Activated gamma-delta T cell treated with Interleukin-2 at 50 U/mL for 16 hours (primary cell): ENCODE results near the gene NOL6.
A peak's percentile ranks its signal among the peaks of the same experiment; 100 is the strongest.
"Not testable (repeated sequence)": the region's sequence is repeated elsewhere in the genome, so short reads cannot be mapped to it uniquely, and the experiment has no call there.

Experiments used
- DNase-seq: peaks from one replicate; pipeline ENCODE4 v3.0.0-alpha.2; 2020

Gene NOL6

DNA sequence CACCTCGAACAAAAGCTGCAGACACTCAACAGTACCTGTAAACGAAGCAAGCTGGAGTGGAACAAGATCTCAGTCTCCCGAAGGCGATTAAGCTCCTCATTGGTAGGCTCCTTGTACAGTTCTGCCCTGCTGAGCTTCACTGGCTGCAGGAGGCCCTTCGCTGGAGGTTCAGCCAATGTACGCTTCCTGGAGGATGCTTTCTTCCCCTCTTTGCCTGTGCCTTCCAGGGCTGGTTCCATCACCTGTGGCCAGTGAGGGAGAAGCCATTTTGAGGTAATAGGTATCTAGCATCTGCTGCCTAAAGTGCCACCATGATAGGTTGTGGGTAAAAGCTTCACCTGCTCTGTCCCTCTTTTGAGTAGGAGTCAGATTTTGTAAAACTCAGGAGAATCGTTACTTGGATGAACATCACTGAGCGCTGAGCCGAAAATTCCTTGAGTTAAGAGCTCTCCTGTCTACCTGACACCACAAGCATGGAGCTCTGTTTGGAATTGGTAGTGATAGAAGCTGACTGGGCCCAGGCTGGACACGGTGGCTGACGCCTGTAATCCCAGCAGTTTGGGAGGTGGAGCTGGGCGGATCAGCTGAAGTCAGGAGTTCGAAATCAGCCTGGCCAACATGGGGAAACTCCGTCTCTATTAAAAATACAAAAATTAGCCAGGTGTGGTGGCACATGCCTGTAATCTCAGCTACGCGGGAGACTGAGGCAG is 1.4 kb downstream of the NOL6 start:
- DNase-seq, result no peak

DNA sequence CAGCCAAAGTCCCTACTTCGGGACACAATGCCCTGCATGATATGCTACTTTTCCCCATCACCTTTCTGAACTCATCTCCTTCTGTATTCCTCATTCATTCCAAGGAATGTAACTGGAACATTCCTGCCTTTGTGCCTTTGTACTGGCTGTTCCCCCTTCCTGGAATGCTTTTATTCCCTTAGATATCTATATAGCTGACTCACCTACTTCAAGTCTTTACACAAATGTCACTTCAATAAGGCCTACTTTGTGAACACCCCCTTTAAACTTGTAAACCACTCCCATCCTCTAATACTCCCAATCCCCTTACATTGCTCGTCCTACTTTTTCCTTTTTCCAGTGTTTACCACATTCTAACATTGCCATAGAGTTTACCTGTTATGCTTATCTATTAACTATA is 2.4 kb downstream of the NOL6 start:
- DNase-seq, result no peak

DNA sequence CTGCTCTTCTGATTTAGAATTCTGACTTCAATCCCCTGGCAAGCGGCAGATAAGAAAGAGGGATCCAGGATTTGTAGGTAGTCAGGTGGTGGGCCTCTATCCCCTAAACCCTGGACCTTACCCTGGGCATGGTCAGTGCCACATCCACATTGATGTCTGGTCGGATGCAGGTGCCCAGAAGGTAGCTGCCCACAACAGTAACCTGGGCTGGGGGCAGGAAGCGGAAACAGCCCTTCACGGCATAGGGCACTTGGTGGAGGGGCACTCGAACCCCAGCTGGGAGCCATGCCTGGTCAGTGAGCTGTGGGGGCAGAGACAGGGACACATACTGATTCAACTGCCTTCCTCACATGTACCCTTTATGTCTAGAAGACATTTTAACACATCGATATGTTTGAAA is 3.8 kb downstream of the NOL6 start:
- no peak for DNase-seq

DNA sequence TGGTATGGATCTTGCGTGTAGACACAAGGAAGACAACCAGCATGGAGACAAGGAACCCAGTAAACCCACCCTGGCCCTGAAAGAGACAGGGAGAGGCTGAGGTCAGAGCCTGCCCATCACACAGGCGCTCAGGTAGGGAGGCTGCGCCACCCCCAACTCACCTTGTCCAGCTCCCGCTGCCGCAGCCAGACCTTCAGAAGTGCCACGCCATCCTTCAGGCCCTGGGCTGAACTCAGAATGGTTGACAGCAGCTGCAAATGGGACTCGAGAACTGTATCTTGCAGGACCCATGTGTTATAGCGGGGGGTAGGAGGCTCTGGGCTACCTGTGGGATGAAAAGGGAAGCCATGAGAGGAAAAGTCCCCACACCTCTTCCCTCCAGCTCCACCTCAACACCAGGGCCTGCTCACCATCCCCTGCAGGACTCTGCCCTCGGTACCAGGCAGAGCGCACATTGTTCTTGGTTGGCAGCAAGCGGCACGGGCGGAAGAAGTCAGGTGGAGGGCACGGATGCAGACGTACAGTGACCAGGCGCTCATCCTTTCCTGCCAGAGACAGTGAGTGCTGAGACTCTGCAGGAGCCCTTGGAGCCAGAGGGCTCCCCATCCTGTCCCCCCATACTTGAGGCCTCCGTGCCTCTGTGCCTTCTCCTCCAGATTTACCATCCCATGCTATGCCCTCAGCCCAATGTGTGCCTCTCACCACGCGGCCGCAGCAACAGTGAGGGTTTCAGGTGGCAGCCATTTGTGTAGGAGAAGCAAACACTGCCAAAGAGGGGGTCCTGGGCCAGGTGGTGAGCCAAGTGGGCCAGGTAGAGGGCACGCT is 4.7 kb downstream of the NOL6 start:
- DNase-seq, result no peak

DNA sequence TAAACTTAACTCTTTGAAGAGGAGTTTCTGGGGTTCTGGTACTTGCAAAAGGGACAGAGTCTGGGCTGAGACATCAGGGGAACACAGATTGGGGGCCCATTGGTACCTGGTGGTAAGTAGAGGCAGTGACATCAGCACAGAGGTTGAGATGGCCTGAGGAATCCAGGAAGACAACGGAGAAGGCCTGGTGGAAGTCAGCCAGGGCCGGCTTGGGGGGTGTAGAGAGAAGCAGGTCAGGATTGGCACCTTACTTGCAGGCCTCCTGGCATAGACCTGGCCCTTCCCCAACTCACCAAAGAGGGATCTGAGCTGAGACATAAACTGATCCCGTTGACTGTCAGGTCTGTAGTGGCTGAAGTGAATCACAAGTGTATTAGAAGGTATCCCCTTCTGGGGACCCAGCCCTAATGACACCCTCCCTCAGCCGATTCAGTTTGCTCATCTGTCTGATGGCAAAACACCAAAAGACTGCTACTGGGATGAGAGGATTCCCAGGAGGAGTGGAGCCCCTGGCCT is 5.5 kb downstream of the NOL6 start:
- no peak for DNase-seq

DNA sequence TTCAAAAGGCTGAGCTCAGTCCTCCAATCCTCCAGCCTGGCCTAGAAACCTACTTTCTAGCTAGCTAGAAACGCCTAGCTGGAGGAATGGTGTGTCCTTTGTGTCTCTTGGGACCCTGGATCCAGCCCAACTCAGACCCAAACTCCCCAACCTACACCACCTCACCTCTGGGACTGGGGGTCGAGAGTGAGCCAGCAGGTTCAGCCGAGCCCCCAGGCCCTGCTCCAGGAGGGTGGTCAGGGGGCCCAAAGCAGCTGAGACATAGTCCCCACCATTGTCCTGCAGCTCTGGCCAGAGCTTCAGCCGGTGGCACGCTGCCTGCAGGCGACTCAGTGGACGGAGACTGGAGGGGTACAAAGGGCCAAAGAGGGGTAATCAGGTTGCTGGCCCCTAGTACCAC is 6.2 kb downstream of the NOL6 start:
- no peak for DNase-seq

DNA sequence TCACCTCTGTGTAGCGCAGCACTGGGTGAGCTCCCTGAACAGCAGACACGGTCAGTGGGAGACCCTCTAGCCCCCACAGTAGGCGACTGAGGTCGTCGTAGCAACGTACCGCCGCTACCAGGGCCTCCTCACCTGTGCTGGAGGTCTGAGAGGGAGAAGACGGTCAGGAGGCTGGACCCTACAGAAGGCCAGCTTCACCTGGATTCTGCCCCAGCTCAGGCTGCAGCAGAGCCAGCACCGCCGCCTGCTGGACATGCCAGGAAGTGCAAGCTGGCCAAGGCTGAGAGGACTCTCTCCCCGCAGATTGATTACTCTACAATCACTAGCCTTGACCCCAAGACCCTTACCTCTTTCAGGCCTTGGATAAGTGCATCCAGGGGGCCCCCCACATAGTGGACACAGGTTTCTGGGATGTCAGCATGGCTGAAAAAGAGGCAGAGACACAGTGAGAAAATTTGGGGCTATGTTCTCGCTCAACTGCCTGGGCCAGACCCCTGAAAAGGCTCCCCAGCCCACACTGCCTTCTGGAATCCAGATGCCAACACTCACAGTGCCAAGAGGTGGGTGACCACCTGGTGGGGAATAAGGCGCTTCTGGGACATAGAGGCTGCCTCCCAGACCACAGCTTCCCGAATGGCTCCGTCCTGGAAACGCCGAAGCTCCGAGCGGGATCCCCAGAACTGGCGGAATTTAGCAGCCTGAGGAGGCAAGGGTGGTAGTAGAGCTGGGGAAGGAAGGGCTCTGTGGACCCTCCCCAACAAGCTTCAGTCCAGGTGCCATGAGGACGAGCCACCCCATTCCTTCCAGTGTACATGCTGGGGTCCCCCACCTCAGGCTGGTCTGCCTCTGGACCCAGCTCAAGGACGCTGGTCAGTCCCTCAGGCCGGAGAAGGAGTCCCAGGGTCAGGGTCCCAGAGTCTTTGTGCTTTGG is 6.9 kb downstream of the NOL6 start:
- DNase-seq, result peak; percentile 76

DNA sequence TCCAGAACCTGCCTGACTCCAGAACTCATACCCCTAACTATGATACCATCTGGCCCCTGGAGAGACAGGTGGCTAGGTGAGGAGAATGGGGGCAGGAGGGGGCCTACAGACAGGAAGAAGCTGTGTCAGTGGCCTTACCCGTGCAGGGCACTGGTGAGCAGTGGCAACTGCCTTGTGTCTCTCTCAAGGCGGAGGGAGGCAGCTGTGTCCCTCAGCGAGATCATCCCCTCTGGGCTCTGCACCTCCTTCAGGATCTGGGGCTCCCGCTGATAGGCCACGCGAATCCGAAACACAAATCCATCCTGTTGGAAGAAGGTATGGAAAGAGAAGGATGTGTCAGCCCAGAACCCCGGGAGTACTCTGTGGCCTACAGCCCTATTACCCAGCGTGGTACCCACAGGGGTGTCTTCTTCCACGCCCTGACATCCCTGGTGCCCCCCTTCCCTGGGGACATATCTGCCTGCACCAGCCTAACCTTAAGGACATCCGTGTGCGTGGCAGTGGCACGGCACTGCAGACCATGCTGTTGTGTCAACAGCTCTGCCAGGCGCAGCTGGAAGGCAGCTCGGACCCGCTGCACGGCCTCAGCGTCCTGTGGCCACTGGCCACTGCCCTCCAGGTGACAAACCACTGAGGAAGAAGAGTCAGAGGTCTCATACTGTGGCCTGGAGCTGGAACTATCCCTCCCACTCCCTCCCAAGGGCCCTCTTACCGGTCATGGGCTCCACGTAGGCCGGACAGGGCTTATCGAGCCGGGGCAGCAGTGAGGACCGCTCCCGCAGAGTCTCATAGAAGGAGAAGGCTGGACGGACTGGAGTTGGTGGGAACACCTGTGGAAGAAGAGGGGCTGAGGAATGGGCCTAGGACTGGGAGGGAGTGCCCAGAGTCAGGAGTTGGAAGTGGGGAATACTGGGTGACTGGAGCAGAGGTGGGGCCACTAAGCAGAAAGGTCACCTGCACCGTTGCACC is 7.8 kb downstream of the NOL6 start:
- no peak for DNase-seq

DNA sequence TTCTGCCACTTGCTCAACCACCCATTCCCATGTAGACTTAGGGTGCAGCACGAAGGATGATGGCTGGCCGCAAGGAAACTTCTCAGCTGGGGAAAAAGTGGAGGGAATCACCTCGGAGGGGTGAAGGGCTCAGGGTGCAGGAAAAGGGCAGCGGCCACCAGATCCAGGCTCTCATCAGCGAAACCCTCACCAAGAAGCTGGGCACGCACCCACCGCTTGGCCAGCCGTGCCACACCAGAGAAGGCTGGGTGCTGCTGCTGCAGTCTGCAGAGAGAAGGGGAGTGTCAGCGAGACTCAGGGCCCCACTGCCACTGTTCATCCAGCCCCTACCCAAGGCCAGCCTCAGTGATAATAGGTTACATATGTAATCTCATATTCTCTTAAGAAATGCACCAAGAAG is 8.6 kb downstream of the NOL6 start:
- no peak for DNase-seq

DNA sequence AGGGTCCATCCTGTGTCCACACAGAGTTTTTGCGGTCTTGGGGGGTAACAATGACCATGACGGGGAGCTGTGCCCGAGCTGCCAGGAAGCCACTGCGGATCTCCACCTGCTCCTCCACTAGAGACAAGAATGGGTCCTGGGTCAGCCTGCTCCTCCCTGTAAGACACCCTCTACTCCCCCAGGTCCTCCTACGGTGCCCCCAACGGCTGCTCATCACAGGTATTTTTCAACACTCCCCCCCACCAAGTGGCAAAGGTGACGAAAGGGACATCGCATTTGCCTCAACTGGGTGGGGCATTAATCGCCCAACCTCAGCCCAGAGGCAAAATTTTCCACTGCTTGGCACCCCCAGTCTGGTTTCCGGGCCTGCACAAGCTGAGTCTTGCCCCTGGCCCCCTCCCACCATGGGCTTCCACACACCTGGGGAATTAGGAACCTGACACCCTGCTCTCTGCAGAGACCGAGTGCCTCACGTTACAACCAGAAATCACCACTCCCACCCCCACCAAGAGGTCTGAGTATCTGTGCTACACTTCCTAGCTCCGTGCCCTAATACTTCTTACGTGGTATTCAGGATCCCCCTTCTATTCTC is 9.6 kb downstream of the NOL6 start:
- DNase-seq, result no peak

DNA sequence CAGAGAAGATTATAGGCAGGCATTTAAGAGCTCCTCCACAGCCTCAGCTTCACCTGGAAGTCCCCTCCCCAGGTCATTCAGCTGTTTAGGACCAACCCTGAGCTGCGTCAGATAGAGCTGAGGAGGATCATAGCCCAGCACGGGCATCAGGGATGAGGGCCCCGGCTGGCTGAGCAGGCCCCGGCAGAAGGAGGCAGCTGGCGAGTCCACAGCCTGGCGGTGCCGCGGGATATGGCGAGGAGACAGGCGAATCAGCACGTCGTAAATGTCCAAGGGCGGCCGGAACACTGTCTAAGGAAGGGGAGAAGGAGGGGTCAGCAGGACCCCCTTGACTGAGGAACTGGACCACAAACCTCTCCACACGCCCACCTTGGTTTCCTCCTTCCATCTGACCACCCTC is 10.6 kb downstream of the NOL6 start:
- DNase-seq, result no peak

DNA sequence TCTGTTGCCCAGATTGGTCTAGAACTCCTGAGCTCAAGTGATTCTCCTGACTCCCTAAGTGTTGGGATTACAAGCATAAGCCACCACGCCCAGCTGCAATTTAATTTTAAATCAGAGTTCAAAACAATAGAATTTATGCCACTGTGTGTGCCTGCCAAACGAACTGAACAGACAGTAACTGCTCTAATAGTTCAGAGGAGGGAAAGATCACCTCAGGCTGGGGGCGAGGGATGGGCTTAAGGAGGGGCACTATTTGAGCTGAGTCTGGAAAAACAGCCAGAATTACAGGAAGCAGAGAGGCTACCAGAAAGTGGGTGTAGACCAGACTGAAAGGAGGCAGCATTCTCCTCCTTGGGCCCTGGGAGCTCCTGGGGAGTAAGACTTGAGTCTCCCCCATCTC is 12.2 kb downstream of the NOL6 start:
- no peak for DNase-seq

DNA sequence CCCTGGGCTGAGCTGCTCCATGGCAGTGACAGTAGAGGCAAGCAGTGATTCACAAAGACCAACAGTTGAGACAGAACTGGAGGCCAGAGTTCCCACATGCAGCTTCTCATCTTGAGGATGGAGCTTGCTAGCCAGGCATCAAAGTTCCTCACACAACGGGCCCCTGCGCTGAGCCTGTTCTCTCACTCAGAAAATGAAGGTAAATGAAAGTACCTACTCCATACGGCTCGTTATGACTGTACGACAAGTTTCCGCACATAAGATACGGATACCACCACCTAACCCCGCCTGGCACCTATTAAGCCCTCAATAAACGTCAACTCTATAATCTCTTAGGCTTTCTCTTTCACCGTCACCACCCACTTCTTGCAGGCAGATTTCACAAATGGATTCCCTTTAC is 12.9 kb downstream of the NOL6 start:
- no peak for DNase-seq

DNA sequence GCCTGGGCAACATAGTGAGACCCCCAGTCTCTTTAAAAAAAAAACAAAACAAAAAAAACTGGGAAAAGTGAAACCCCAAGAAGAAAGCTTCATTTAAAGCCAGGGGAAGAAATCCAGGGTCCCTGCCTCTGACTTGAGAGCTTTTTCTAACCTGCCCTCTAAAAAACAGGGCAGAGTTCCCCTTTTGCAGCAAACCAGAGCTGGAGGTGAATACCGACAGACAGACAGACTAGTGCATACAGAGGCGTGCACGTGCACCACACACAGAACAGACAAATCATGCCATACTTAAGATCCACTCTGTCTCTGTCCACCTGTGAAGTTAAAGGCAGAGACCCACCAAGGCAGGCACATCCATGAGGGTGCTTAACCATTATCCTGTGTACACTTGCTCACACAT is 14.6 kb downstream of the NOL6 start:
- DNase-seq, result no peak

DNA sequence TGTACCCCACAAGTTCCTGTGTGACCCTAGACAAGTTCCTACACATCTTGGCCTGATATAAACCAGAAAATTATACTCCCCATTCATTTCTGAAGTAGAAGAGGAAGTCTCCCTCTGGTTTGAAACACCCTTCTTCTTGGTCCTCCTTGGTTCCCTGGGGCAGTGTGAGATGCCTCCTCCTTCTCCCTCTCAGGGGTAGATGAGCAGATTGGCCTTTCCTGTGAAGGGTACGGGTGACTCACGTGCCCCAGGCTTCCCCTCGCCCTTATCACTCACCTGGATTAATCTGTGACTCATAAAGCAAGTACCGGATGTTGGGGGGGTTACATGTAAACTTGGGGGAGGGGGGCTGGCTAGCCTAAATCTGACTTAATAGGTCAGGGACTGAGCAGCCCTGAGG is 15.3 kb downstream of the NOL6 start:
- DNase-seq, result peak; percentile 71

DNA sequence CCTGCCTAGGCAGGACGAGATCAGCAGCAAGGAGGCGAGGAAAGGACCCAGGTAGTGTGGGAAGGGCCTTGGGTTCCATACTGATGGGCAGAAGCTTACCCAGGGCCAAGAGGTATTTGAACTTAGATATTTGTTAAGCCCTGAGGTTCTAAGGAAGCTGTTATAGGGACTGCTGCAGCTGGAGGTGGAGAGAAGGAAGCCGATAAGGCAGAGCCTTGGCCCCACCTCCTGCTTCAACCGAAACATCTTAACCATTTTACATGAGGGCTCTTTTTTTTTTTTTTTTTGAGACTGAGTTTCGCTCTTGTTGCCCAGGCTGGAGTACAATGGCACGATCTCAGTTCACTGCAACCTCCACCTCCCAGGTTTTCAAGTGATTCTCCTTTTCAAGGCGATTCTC is 17.8 kb downstream of the NOL6 start:
- DNase-seq, result no peak

DNA sequence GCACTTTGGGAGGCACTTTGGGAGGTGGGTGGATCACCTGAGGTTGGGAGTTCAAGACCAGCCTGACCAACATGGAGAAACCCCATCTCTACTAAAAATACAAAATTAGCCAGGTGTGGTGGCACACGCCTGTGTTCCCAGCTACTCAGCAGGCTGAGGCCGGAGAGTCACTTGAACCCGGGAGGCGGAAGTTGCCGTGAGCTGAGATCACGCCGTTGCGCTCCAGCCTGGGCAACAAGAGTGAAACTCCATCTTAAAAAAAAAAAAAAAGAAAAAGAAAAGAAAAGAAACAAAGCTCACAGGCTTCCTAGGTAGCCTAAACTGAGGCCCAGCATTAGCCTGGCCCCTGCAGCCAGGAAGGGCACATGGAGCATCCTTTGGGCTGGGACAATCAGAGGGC is 18.3 kb downstream of the NOL6 start:
- not testable (repeated sequence) for DNase-seq

DNA sequence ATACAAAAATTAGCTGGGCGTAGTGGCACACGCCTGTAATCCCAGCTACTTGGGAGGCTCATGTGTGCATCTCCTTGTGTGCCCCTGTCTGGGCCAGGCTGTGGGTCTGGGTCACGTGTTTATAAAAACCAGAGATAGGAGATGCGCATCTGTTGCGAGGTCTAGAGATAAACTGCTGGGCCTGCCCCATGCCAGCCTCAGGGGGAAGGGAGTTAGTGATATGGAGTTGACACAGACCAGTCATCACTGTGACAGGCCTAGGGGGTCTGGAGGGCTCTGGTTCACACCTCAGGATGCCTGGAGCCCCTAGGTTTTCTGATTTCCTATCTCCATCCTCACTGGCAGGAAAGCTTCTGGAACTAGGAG is 19.1 kb downstream of the NOL6 start:
- DNase-seq, result not testable (repeated sequence)

DNA sequence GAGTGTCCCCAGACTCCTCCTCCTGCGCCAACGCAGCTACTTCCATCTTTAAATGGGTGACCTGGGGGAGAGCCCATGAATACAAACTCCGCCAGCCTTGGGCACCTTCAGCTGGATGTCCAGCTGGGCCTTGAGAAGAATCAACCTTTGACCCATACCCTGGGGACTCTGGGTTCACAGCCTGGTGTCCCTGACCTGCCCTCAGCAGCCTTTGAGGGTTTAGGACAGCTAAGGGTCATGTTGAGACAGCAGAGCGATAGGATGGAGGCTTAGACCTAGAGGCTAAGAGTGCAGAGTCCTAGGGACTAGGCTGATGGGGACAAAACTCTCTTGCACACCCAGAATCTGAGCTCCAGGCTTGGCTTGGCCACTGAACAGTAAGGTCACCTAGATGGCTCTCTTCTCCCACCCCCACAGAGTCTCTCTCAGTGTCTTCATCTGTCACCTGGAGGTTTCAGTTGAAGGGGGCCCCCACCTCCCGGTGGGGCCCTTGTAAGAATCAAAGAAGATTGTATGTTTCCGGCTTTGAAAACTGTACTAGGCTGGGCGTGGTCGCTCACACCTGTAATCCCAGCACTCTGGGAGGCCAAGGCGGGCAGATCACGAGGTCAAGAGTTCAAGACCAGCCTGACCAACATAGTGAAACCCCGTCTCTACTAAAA is 19.6 kb downstream of the NOL6 start:
- no peak for DNase-seq

DNA sequence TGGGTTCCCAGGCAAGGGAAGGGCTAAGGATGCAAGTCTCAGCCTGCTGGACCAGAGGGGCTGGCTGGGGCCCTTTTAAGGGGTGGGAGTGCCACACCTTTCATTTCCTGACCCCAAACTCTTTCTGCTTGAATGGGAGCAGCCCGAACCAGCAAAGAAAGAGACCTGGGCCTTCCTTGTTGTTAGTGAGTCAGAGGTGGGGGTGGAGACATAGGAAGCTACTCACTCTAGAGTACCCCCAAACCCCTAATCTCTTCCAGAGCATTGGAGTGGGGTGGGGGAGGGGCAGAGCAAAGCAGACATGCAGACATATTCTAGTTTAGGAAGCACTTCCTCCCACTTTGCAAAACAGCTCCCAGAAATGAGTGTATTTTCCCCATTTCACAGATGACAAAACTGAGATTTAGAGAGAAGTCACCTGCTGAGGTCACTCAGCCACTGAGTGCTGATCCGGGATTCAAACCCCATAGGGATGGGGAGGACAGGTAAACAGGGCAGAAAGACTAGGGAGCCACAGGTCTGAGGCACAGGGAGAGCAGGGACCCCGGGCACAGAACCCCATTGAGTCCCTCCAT is 20.4 kb downstream of the NOL6 start:
- no peak for DNase-seq

DNA sequence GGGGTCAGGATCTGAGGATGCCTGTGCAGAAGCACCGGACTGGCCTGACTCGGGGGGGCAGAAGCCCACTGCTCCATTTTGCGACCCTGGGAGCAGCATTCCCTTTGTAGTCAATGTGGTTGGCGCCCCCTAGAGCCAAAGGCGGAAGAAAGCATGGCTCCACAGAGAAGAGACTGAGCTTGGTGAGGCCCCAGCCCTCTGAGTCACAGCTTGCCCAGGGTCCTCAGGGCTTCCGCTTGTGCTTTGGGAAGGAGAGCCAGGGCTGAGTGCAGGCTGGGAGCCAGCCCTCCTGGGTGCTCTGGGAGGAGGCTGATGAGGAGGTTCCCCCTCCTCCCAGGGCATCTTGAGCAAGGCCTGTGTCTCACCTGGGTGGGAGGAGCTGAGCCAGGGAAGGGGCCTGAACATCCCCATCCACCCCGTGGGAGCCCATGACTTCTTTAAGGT is 20.9 kb downstream of the NOL6 start:
- peak; percentile 47 for DNase-seq
